ENCODE data around the gene KRT81. TPM values are rescaled to one million over a fixed set of nuclear protein-coding genes. Genes with fewer than 3 reads are reported as not detected.

The KRT81 gene
- total RNA-seq, 4 donors from 2014 or later = not detected

DNA sequence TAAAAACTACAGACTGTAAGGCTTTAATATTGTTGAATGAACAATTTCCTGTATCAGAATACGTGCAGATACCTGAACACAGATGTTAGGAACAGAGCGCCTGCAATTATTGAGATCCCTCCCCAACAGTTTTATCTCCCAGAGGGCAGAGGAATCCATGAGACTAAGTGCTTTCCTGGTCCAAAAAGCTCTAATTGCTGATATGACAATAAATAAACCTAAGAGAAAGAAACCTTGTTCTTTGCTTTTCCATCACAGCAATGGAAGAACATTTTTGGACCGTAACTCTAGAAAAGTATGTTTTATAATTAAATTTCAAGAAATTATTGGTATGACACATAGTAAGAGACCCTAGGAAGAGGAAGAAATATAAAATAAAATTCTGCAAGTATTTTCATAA lies 42.9 kb upstream of the KRT81 start:
- TF ChIP-seq, protein P1, sequence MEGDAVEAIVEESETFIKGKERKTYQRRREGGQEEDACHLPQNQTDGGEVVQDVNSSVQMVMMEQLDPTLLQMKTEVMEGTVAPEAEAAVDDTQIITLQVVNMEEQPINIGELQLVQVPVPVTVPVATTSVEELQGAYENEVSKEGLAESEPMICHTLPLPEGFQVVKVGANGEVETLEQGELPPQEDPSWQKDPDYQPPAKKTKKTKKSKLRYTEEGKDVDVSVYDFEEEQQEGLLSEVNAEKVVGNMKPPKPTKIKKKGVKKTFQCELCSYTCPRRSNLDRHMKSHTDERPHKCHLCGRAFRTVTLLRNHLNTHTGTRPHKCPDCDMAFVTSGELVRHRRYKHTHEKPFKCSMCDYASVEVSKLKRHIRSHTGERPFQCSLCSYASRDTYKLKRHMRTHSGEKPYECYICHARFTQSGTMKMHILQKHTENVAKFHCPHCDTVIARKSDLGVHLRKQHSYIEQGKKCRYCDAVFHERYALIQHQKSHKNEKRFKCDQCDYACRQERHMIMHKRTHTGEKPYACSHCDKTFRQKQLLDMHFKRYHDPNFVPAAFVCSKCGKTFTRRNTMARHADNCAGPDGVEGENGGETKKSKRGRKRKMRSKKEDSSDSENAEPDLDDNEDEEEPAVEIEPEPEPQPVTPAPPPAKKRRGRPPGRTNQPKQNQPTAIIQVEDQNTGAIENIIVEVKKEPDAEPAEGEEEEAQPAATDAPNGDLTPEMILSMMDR (IDR thresholded peaks at IDR 0.05) = no peak
- no peak for TF ChIP-seq POLR2A (IDR thresholded peaks at IDR 0.05)
- Histone ChIP-seq H3K4me3 (no peak overlapping the region), H3K9me3 (peaks cover 0 to 4% of the 10 kb centered on the region in 2 donors), H3K4me1 (no peaks in the 10 kb centered on the region), H3K27me3 (no peaks in the 10 kb centered on the region), H3K27ac (no peak overlapping the region), H3K36me3 (no peaks in the 10 kb centered on the region)
- no peak for DNase-seq
- intact Hi-C loops (cut with DNase I; ENCODE audit: low total_unique reads) = no loop called here

DNA sequence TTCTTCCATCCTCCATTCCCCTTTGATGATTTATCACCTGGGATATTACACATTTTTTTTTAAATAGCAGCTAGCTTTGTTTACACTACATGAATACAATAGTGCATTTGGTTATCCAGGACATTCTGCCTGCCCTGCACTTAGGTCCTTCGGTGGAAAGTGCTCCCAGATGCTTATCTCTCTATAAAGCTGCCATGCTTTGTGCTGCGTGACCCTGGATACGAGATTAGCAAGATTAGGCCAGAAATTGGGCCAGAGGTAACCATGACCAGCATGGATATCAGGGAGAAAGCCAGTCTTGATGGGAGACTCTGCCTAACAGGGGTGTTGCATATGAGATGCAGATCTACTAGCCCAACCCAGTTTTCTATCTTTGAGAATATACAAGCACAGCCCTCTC lies 42.0 kb upstream of the KRT81 start:
- no peaks in the 10 kb centered on the region for H3K27me3 ChIP-seq
- no peak overlapping the region for H3K27ac ChIP-seq
- TF ChIP-seq, protein P1 (IDR thresholded peaks at IDR 0.05) = no peak
- TF ChIP-seq POLR2A (IDR thresholded peaks at IDR 0.05) = no peak
- no peak for DNase-seq
- no peaks in the 10 kb centered on the region for H3K36me3 ChIP-seq
- intact Hi-C loops (cut with DNase I; ENCODE audit: low total_unique reads) = no loop called here
- peaks cover 0 to 4% of the 10 kb centered on the region in 2 donors for H3K9me3 ChIP-seq
- H3K4me3 ChIP-seq = no peak overlapping the region
- no peaks in the 10 kb centered on the region for H3K4me1 ChIP-seq

DNA sequence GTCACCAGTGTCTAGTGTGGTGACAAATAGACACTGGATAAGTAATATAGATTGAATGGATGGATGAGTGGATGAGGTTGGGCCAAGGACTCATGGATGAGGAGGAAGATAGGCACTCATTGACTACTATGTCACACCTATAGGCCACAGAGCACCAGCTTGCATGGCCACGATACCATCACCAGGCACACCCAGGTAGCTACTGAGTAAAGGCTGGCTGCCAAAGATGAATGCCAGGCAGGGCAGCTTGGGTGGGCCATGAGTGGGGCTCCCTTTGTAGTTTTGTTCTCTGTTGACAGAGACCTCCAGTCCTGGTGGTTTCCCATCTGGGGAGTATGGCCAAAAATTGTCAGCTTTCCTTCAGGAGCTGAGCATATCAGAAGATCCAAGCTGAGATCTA lies 41.0 kb upstream of the KRT81 start:
- no peak overlapping the region for H3K4me3 ChIP-seq
- H3K36me3 ChIP-seq = no peaks in the 10 kb centered on the region
- intact Hi-C loops (cut with DNase I; ENCODE audit: low total_unique reads) = no loop called here
- peaks cover 0 to 4% of the 10 kb centered on the region in 2 donors for H3K9me3 ChIP-seq
- H3K27me3 ChIP-seq = no peaks in the 10 kb centered on the region
- TF ChIP-seq, protein P1 (IDR thresholded peaks at IDR 0.05) = no peak
- TF ChIP-seq POLR2A (IDR thresholded peaks at IDR 0.05) = no peak
- no peaks in the 10 kb centered on the region for H3K4me1 ChIP-seq
- no peak overlapping the region for H3K27ac ChIP-seq
- no peak for DNase-seq

DNA sequence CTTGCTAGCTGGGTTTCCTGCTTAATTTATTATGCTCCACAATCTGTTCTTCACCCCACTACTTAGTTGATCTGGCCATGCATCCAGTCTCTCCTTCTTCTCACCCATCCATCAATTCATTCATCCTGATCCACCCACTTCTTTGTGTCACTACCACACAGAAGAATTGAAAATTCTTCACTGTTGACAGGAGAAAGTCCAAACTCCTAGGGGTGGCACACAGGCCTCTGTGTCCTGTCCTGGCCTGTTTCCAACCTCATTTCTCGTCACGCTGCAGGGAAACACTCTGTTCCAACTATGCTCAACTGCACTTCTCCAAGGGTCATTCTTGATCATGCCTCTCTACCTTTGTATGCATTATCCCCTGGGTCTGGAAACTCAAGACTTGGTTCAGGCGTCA lies 40.5 kb upstream of the KRT81 start:
- Histone ChIP-seq H3K27ac (no peak overlapping the region), H3K4me1 (no peaks in the 10 kb centered on the region), H3K27me3 (no peaks in the 10 kb centered on the region), H3K36me3 (no peaks in the 10 kb centered on the region), H3K4me3 (no peak overlapping the region), H3K9me3 (peaks cover 0 to 4% of the 10 kb centered on the region in 2 donors)
- TF ChIP-seq POLR2A (IDR thresholded peaks at IDR 0.05) = no peak
- TF ChIP-seq, protein P1 (IDR thresholded peaks at IDR 0.05) = no peak
- no peak for DNase-seq
- intact Hi-C loops (cut with DNase I; ENCODE audit: low total_unique reads) = no loop called here

DNA sequence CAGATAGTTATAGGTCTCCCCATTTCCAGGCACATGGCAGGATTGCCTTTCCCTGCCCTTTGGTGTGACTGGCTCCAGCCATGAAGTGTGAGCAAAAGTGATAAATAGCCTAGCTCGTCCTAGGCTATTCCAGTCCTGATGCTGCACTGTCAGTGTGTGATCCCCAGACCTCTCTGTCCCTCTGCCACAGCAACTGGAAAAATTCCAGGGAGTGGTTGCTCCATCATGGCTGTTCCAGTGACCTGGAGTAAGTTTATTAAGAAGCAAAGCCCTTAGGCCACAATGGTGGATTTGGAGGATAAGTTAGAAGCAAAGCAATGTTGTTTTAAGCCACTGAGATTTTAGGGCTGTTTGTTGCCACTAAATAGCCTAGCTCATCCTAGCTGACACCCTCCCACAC lies 39.7 kb upstream of the KRT81 start:
- Histone ChIP-seq H3K27me3 (no peaks in the 10 kb centered on the region), H3K27ac (no peak overlapping the region), H3K4me3 (no peak overlapping the region), H3K36me3 (no peaks in the 10 kb centered on the region), H3K9me3 (peaks cover 0 to 4% of the 10 kb centered on the region in 2 donors), H3K4me1 (no peaks in the 10 kb centered on the region)
- no peak for DNase-seq
- intact Hi-C loops (cut with DNase I; ENCODE audit: low total_unique reads) = no loop called here
- no peak for TF ChIP-seq POLR2A (IDR thresholded peaks at IDR 0.05)
- TF ChIP-seq, protein P1 (IDR thresholded peaks at IDR 0.05) = no peak
